ENCODE results near the gene GCK. TPM values are rescaled to one million over a fixed set of nuclear protein-coding genes. Genes with fewer than 3 reads are reported as not detected.

The GCK gene
- total RNA-seq, 1 experiment from 2014 or later: not detected

DNA sequence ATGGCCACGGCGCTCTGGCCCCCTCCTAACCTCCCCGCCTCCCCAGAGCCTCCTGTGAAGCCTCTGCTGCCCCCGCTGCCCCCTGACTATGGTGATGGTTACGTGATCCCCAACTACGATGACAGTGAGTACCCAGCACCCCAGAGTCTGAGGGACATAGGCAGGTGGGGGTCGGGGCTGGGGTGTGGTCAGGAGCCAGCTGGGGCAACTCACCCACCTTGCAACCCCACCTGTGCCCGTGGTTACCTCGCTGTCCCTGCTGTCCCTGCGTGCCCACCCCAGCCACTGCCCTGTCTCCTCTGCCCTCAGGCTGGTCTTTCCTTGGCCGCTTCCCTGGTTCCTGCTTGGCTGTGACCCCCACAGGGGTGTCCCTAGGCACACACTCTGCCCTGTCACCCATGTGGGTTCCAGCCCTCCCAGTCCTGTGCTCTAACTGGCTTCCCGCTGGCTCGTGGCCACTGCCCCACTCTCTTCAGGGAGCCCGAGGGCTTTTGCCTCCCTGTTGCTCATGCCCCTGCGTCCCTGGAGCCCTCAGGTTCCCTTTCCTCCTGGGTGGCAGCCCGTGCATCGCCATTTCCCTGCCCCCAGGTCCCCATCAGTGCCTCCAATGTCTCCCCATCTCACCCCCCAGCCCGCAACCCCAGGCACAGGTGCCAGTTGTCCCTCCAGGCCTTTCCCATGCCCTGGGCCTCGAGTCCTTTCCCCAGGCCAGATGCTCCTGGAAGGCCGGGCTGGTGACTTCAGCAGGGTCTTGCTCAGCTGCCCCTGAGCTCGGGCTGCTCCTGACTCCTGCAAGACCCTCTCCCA, 81.1 kb downstream of the GCK start:
- intact Hi-C loops (cut with micrococcal nuclease): no loop called here
- DNase-seq (ENCODE audit: unreplicated experiment): no peak
- TF ChIP-seq, protein P1, sequence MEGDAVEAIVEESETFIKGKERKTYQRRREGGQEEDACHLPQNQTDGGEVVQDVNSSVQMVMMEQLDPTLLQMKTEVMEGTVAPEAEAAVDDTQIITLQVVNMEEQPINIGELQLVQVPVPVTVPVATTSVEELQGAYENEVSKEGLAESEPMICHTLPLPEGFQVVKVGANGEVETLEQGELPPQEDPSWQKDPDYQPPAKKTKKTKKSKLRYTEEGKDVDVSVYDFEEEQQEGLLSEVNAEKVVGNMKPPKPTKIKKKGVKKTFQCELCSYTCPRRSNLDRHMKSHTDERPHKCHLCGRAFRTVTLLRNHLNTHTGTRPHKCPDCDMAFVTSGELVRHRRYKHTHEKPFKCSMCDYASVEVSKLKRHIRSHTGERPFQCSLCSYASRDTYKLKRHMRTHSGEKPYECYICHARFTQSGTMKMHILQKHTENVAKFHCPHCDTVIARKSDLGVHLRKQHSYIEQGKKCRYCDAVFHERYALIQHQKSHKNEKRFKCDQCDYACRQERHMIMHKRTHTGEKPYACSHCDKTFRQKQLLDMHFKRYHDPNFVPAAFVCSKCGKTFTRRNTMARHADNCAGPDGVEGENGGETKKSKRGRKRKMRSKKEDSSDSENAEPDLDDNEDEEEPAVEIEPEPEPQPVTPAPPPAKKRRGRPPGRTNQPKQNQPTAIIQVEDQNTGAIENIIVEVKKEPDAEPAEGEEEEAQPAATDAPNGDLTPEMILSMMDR (IDR thresholded peaks at IDR 0.05; ENCODE audit: unreplicated experiment): no peak
- Mint-ChIP-seq H3K27ac (ENCODE audit: low read depth, unreplicated experiment) (peak overlapping the region; percentile 34), H3K36me3 (ENCODE audit: insufficient read depth, unreplicated experiment) (peaks cover 14% of the 10 kb centered on the region), H3K4me1 (ENCODE audit: insufficient read depth, unreplicated experiment) (peaks cover 8% of the 10 kb centered on the region), H3K27me3 (ENCODE audit: insufficient read depth, unreplicated experiment) (no peaks in the 10 kb centered on the region), H3K4me3 (ENCODE audit: unreplicated experiment) (no peak overlapping the region), H3K9me3 (ENCODE audit: unreplicated experiment) (no peaks in the 10 kb centered on the region)
- BruUV-seq (replicated peaks): no TSS peak
- POLR2A ChIA-PET: no interaction called here
- CTCF ChIA-PET: interaction anchor here (0.7 kb wide), 1 partner anchor 16 kb away, joined by 4 read pairs; the partner anchor contains the start of gene POLD2

GRCh38 chr7:44107116-44107960, 81.9 kb downstream of the GCK start:
- Mint-ChIP-seq H3K4me3 (ENCODE audit: unreplicated experiment) (no peak overlapping the region), H3K27me3 (ENCODE audit: insufficient read depth, unreplicated experiment) (no peaks in the 10 kb centered on the region), H3K9me3 (ENCODE audit: unreplicated experiment) (no peaks in the 10 kb centered on the region), H3K4me1 (ENCODE audit: insufficient read depth, unreplicated experiment) (peaks cover 16% of the 10 kb centered on the region), H3K36me3 (ENCODE audit: insufficient read depth, unreplicated experiment) (peaks cover 12% of the 10 kb centered on the region), H3K27ac (ENCODE audit: low read depth, unreplicated experiment) (no peak overlapping the region)
- TF ChIP-seq, protein P1 (IDR thresholded peaks at IDR 0.05; ENCODE audit: unreplicated experiment): no peak
- intact Hi-C loops (cut with micrococcal nuclease): no loop called here
- ChIA-PET POLR2A (no interaction called here), CTCF (no interaction called here)
- no peak for DNase-seq (ENCODE audit: unreplicated experiment)
- no TSS peak for BruUV-seq (replicated peaks)

- CTCF ChIA-PET: no interaction called here
- H3K27me3 Mint-ChIP-seq (ENCODE audit: insufficient read depth, unreplicated experiment): no peaks in the 10 kb centered on the region
- H3K27ac Mint-ChIP-seq (ENCODE audit: low read depth, unreplicated experiment): no peak overlapping the region
- H3K9me3 Mint-ChIP-seq (ENCODE audit: unreplicated experiment): no peaks in the 10 kb centered on the region
- no peak for DNase-seq (ENCODE audit: unreplicated experiment)
- H3K36me3 Mint-ChIP-seq (ENCODE audit: insufficient read depth, unreplicated experiment): peaks cover 3% of the 10 kb centered on the region
- intact Hi-C loops (cut with micrococcal nuclease): no loop called here
- H3K4me1 Mint-ChIP-seq (ENCODE audit: insufficient read depth, unreplicated experiment): peaks cover 20% of the 10 kb centered on the region
- POLR2A ChIA-PET: no interaction called here
- H3K4me3 Mint-ChIP-seq (ENCODE audit: unreplicated experiment): no peak overlapping the region
- TF ChIP-seq, protein P1 (IDR thresholded peaks at IDR 0.05; ENCODE audit: unreplicated experiment): no peak
- BruUV-seq (replicated peaks): no TSS peak
Observed at GRCh38 chr7:44106311-44107065, 82.8 kb downstream of the GCK start.

GRCh38 chr7:44105832-44106231, 83.4 kb downstream of the GCK start:
- Mint-ChIP-seq H3K27me3 (ENCODE audit: insufficient read depth, unreplicated experiment) (no peaks in the 10 kb centered on the region), H3K9me3 (ENCODE audit: unreplicated experiment) (no peaks in the 10 kb centered on the region), H3K4me3 (ENCODE audit: unreplicated experiment) (no peak overlapping the region), H3K4me1 (ENCODE audit: insufficient read depth, unreplicated experiment) (peaks cover 20% of the 10 kb centered on the region), H3K36me3 (ENCODE audit: insufficient read depth, unreplicated experiment) (no peaks in the 10 kb centered on the region), H3K27ac (ENCODE audit: low read depth, unreplicated experiment) (no peak overlapping the region)
- intact Hi-C loops (cut with micrococcal nuclease): no loop called here
- TF ChIP-seq, protein P1 (IDR thresholded peaks at IDR 0.05; ENCODE audit: unreplicated experiment): no peak
- no peak for DNase-seq (ENCODE audit: unreplicated experiment)
- no TSS peak for BruUV-seq (replicated peaks)
- ChIA-PET POLR2A (no interaction called here), CTCF (no interaction called here)
